Measurements from ENCODE around the gene GADD45G. TPM values are rescaled to one million over a fixed set of nuclear protein-coding genes. Genes with fewer than 3 reads are reported as not detected.

GADD45G gene
- total and polyA plus RNA-seq, 2 of the 8 experiments (the other 6 are each of a cell fraction or from before 2014, with no cell fraction given), result 7.0 to 11.4 TPM

DNA sequence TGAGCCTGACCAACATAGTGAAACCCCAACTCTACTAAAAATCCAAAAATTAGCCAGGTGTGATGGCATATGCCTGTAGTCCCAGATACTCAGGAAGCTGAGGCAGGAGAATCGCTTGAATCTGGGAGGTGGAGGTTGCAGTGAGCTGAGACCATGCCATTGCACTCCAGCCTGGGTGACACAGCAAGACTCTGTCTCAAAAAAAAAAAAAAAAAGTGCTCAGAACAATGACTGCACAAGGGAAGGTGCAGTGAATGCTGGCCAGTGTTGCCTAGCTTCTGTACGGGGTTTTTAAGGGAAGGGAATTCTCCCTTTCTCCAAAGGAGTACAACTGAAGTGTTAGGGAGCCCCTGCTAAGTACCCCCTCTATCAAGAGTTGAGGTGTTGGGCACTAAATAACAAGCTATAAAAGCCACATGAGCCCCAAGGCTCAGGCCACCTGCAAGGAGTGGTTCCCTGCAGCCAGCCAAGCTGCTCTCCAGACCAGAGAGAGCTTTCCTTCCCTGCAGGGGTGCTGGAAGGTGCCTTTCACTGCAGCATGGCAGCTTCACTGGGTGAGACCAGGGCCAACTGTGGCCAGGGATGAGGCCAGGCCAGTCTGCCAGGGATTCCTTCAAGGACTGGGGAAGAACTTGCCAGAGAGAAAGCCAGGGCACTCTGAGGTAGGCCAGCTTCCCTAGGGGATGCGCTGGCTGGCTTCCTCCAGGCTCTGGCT is 14.8 kb downstream of the GADD45G start:
- CTCF ChIA-PET (ENCODE audit: partially characterized antibody), result interaction anchor here (0.6 to 8.6 kb wide), 31 partner anchors 9 to 482 kb away, joined by 3 to 65 read pairs (median 5); partner anchors contain the start of gene GADD45G
- H2BK20ac ChIP-seq (ENCODE audit: low read length), result peak overlapping the region; percentile 83
- 0 out of 7 replicates have a peak, but pooled peaks cover 0 to 3% (median 0%) of the 10 kb centered on the region in 4 experiments for H3K27me3 ChIP-seq (replicated peaks in 1 of 4; ENCODE audit: control insufficient read depth in 3 of 4, extremely low read depth in 1 of 4, insufficient read depth in 3 of 4, low read length in 3 of 4)
- DNase-seq (ENCODE audit: low read depth in 1 of 2, low spot score in 2 of 2) (no peak), FAIRE-seq (no peak)
- H3K27ac ChIP-seq (ENCODE audit: low read depth, low read length), result no peak overlapping the region
- H3K14ac ChIP-seq (ENCODE audit: insufficient read length), result no peak overlapping the region
- no peak overlapping the region for H3K9ac ChIP-seq (replicated peaks in 1 of 4; ENCODE audit: extremely low read depth in 1 of 4, low read depth in 3 of 4, low read length in 3 of 4)
- H4K20me1 ChIP-seq (replicated peaks in 1 of 2; ENCODE audit: control insufficient read depth in 1 of 2, insufficient read depth in 2 of 2, low read length in 2 of 2), result no peaks in the 10 kb centered on the region
- H3K4me2 ChIP-seq (ENCODE audit: insufficient read depth in 1 of 2, low read depth in 2 of 2, low read length in 2 of 2), result no peak overlapping the region; a peak in 1 of 4 replicates
- WGBS, 2 experiments (ENCODE audit: extremely low coverage in 1 of 2, insufficient coverage in 1 of 2, insufficient read length in 1 of 2, insufficient replicate concordance in 2 of 2, low coverage in 1 of 2, low lambda C conversion rate in 2 of 2, missing lambda C conversion rate in 1 of 2), result 96% methylated on average over 3 of the region's 3 CpGs; no CpG with 5 or more reads in 1 of the 2 experiments
- H3K18ac ChIP-seq (ENCODE audit: extremely low read depth, low read length), result no peak overlapping the region; the same call in 1 of the 2 replicates
- no peak overlapping the region for H3K56ac ChIP-seq (replicated peaks; ENCODE audit: insufficient read length, low read depth, low read length)
- H2BK120ac ChIP-seq (replicated peaks; ENCODE audit: low read depth, low read length), result no peak overlapping the region
- H3K4me1 ChIP-seq (replicated peaks in 1 of 4; ENCODE audit: control insufficient read depth in 3 of 4, insufficient read depth in 4 of 4, low read length in 3 of 4), result peaks cover 0 to 24% (median 7%) of the 10 kb centered on the region in 4 experiments
- H2AK5ac ChIP-seq (ENCODE audit: low read depth, low read length), result 0 out of 2 replicates have a peak overlapping the region, but pooled peaks have one; percentile 19
- no peak overlapping the region for H2BK5ac ChIP-seq (ENCODE audit: low read depth, low read length)
- no peak overlapping the region for H3K23ac ChIP-seq (ENCODE audit: insufficient read length)
- H2AFZ ChIP-seq (ENCODE audit: low read length), result no peak overlapping the region
- POLR2A ChIA-PET (ENCODE audit: partially characterized antibody), result interaction anchor here (5.9 to 11.9 kb wide), 2 partner anchors 9 to 14 kb away, joined by 33 to 107 read pairs; partner anchors contain the start of gene GADD45G
- H3K4ac ChIP-seq (replicated peaks; ENCODE audit: insufficient read length, low read depth, low read length), result no peak overlapping the region
- no peaks in the 10 kb centered on the region for H3K79me1 ChIP-seq (ENCODE audit: low read depth, low read length)
- no peak overlapping the region for H4K91ac ChIP-seq (replicated peaks; ENCODE audit: insufficient read length, low read length)
- TF ChIP-seq SP4 (IDR thresholded peaks at IDR 0.05; ENCODE audit: low read length) (no peak), SIX5 (IDR thresholded peaks at IDR 0.05; ENCODE audit: low read depth, low read length) (no peak), BRCA1 (IDR thresholded peaks at IDR 0.05; ENCODE audit: low read depth, low read length) (no peak), HDAC6 (IDR thresholded peaks at IDR 0.05; ENCODE audit: low read depth, low read length) (no peak), MAFK (IDR thresholded peaks at IDR 0.05; ENCODE audit: low read depth, low read length) (no peak), TEAD4 (IDR thresholded peaks at IDR 0.05; ENCODE audit: low read depth, low read length) (no peak), BACH1 (IDR thresholded peaks at IDR 0.05; ENCODE audit: low read length) (no peak), CTBP2 (IDR thresholded peaks at IDR 0.05; ENCODE audit: borderline replicate concordance, insufficient read depth, insufficient read length, low read length) (no peak), RBBP5 (IDR thresholded peaks at IDR 0.05; ENCODE audit: borderline replicate concordance, low read depth, low read length) (no peak), NANOG (IDR thresholded peaks at IDR 0.05; ENCODE audit: insufficient read depth, low read depth, low read length, poor library complexity, severe bottlenecking) (no peak)
- TF ChIP-seq, protein P1, sequence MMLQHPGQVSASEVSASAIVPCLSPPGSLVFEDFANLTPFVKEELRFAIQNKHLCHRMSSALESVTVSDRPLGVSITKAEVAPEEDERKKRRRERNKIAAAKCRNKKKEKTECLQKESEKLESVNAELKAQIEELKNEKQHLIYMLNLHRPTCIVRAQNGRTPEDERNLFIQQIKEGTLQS (IDR thresholded peaks at IDR 0.05; ENCODE audit: insufficient read depth, low read depth, low read length), result no peak
- no peaks in the 10 kb centered on the region for H3K79me2 ChIP-seq (ENCODE audit: control insufficient read depth in 1 of 2, insufficient read depth in 2 of 2, low read length in 2 of 2)
- H3K36me3 ChIP-seq (ENCODE audit: control insufficient read depth in 2 of 4, insufficient read depth in 4 of 4, low read length in 3 of 4), result no peaks in the 10 kb centered on the region
- no peaks in the 10 kb centered on the region for H3K9me3 ChIP-seq (ENCODE audit: insufficient read depth in 2 of 2, low read depth in 1 of 2, low read length in 1 of 2)
- no peaks in the 10 kb centered on the region; the same call in 1 of the 2 replicates for H3K23me2 ChIP-seq (ENCODE audit: low read depth, low read length)
- H2BK15ac ChIP-seq (ENCODE audit: low read length), result peak overlapping the region; percentile 96; the same call in 1 of the 2 replicates
- no peak overlapping the region; the same call in 1 of the 2 replicates for H4K8ac ChIP-seq (ENCODE audit: extremely low read depth, insufficient read depth, low read length)
- no peak overlapping the region for H3K4me3 ChIP-seq (ENCODE audit: extremely low read depth in 1 of 4, insufficient read depth in 2 of 4, low read depth in 3 of 4, low read length in 4 of 4)
- peak overlapping the region; percentile 80; the same call in 1 of the 2 replicates for H2BK12ac ChIP-seq (ENCODE audit: low read depth, low read length)
- no peak overlapping the region for H4K5ac ChIP-seq (ENCODE audit: insufficient read length, low read depth, low read length)
